EH (cell line): ENCODE data around the gene LSAMP.
"Not testable (repeated sequence)": the region's sequence is repeated elsewhere in the genome, so short reads cannot be mapped to it uniquely, and the experiment has no call there.

Source experiments
- DNase-seq: peaks from one replicate; pipeline ENCODE4 v3.0.0-alpha.2; 2015; ENCODE audit warnings: low read depth

LSAMP gene

GRCh38 chr3:116103868-116104530 lies 341.3 kb downstream of the LSAMP start:
- DNase-seq, result no peak

GRCh38 chr3:116102037-116102436 lies 343.2 kb downstream of the LSAMP start:
- no peak for DNase-seq

GRCh38 chr3:116097226-116097625 lies 348.1 kb downstream of the LSAMP start:
- DNase-seq, result no peak

- no peak for DNase-seq
These were observed 348.7 kb downstream of the LSAMP start for GRCh38 chr3:116096631-116097030.

- DNase-seq, result no peak
These were observed 351.9 kb downstream of the LSAMP start for GRCh38 chr3:116093374-116093773.

- no peak for DNase-seq
These were observed 357.9 kb downstream of the LSAMP start for GRCh38 chr3:116087426-116087825.

GRCh38 chr3:116084999-116085791 lies 360.1 kb downstream of the LSAMP start:
- DNase-seq, result no peak

GRCh38 chr3:116083683-116084082 lies 361.6 kb downstream of the LSAMP start:
- DNase-seq, result peak; percentile 27

- no peak for DNase-seq
These were observed 366.7 kb downstream of the LSAMP start for GRCh38 chr3:116078561-116078960.

- no peak for DNase-seq
These were observed 367.7 kb downstream of the LSAMP start for GRCh38 chr3:116077557-116077956.

- DNase-seq, result no peak
These were observed 368.2 kb downstream of the LSAMP start for GRCh38 chr3:116077059-116077458.

GRCh38 chr3:116070516-116071278 lies 374.6 kb downstream of the LSAMP start:
- not testable (repeated sequence) for DNase-seq

GRCh38 chr3:116070061-116070460 lies 375.2 kb downstream of the LSAMP start:
- DNase-seq, result no peak

GRCh38 chr3:116069024-116069423 lies 376.3 kb downstream of the LSAMP start:
- DNase-seq, result no peak

- DNase-seq, result no peak
These were observed 378.0 kb downstream of the LSAMP start for GRCh38 chr3:116067326-116067725.

GRCh38 chr3:116065501-116065900 lies 379.8 kb downstream of the LSAMP start:
- no peak for DNase-seq

- DNase-seq, result no peak
These were observed 380.6 kb downstream of the LSAMP start for GRCh38 chr3:116064646-116065045.

GRCh38 chr3:116059421-116060096 lies 385.7 kb downstream of the LSAMP start:
- DNase-seq, result peak; percentile 65

GRCh38 chr3:116058844-116059243 lies 386.4 kb downstream of the LSAMP start:
- no peak for DNase-seq

GRCh38 chr3:116057400-116058006 lies 387.8 kb downstream of the LSAMP start:
- DNase-seq, result no peak

- no peak for DNase-seq
These were observed 389.0 kb downstream of the LSAMP start for GRCh38 chr3:116056280-116056679.

- DNase-seq, result no peak
These were observed 392.3 kb downstream of the LSAMP start for GRCh38 chr3:116053017-116053416.
